Smooth muscle cell (in vitro differentiated cells): Measurements from ENCODE around the gene ADPRHL1. TPM values are rescaled to one million over a fixed set of nuclear protein-coding genes. Genes with fewer than 3 reads are reported as not detected.

Source experiments
- DNase-seq: peaks from one replicate; lab custom pipeline; 2025; ENCODE audit not compliant: unreplicated experiment; lab: John Stamatoyannopoulos, UW
- H2AFZ ChIP-seq: fragments of 200-600 bp; sonication (generic); 2 replicates; pipeline ENCODE4 v1.6.0; 2016; ENCODE audit warnings: antibody characterized with exemption, low read depth, mild to moderate bottlenecking
- H3F3A ChIP-seq: fragments of 200-600 bp; sonication (generic); 2 replicates; pipeline ENCODE4 v1.6.0; 2017; ENCODE audit warnings: antibody characterized with exemption, low read depth
- H3K27ac ChIP-seq: fragments of 200-600 bp; sonication (generic); 2 replicates; pipeline ENCODE4 v1.5.1; 2016; ENCODE audit warnings: low read depth, mild to moderate bottlenecking
- H3K27me3 ChIP-seq: fragments of 200-600 bp; sonication (generic); 2 replicates; pipeline ENCODE4 v1.6.1; 2016; ENCODE audit warnings: low read depth, mild to moderate bottlenecking
- H3K36me3 ChIP-seq: fragments of 200-600 bp; sonication (generic); 2 replicates; pipeline ENCODE4 v1.5.1; 2016; ENCODE audit warnings: low read depth
- H3K4me1 ChIP-seq: fragments of 200-600 bp; sonication (generic); 2 replicates; pipeline ENCODE4 v1.5.1; 2016; ENCODE audit warnings: low read depth
- H3K4me2 ChIP-seq: fragments of 200-600 bp; sonication (generic); 2 replicates; pipeline ENCODE4 v1.6.0; 2016; ENCODE audit warnings: mild to moderate bottlenecking
- H3K4me3 ChIP-seq: fragments of 200-600 bp; sonication (generic); 2 replicates; pipeline ENCODE4 v1.5.1; 2016; ENCODE audit warnings: mild to moderate bottlenecking
- H3K79me2 ChIP-seq: fragments of 200-600 bp; sonication (generic); 2 replicates; pipeline ENCODE4 v1.6.0; 2016; ENCODE audit warnings: low read depth, mild to moderate bottlenecking
- H3K9ac ChIP-seq: fragments of 200-600 bp; sonication (generic); 2 replicates; pipeline ENCODE4 v1.6.0; 2016; ENCODE audit warnings: low read depth
- H3K9me3 ChIP-seq: fragments of 200-600 bp; sonication (generic); replicated peaks from 2 replicates; pipeline ENCODE4 v1.5.1; 2016; ENCODE audit warnings: low read depth
- H4K20me1 ChIP-seq: fragments of 200-600 bp; sonication (generic); 2 replicates; pipeline ENCODE4 v1.6.0; 2016; ENCODE audit warnings: low read depth
- CTCF ChIP-seq: fragments of 200-600 bp; sonication (generic); IDR thresholded peaks from 2 replicates; pipeline ENCODE4 v1.5.1; 2017; ENCODE audit warnings: borderline replicate concordance, mild to moderate bottlenecking, antibody characterized with exemption; ENCODE audit not compliant: insufficient read depth, poor library complexity, severe bottlenecking
- WGBS: methylation state at CpG from one replicate; pipeline ENCODE4 v1.1.7; 2016; ENCODE audit warnings: low lambda C conversion rate; 5-methylcytosine and 5-hydroxymethylcytosine counted together
- polyA plus RNA-seq: library from polyadenylated mRNA; unstranded; fragments of >200 nt; fragmentation: Nextera tagmentation; extraction: Ambion mirVana; gene quantifications from 2 replicates; pipeline ENCODE4 v1.2.1, GENCODE V29; 2016
- total RNA-seq: library from RNA; depleted of rRNA; stranded (reverse); fragments of >200 nt; gene quantifications from 2 replicates; pipeline ENCODE4 v1.2.3, GENCODE V29; 2014

Gene ADPRHL1
- total and polyA plus RNA-seq, 2 experiments from 2014 or later, result 0.18 to 1.2 TPM

- no peak for TF ChIP-seq CTCF
- Histone ChIP-seq H3K4me1 (peaks cover 8% of the 10 kb centered on the region), H3K79me2 (no peaks in the 10 kb centered on the region), H2AFZ (no peak overlapping the region), H4K20me1 (no peaks in the 10 kb centered on the region), H3K9me3 (no peaks in the 10 kb centered on the region), H3F3A (no peaks in the 10 kb centered on the region), H3K4me2 (no peak overlapping the region), H3K27me3 (no peaks in the 10 kb centered on the region), H3K9ac (no peak overlapping the region), H3K36me3 (no peaks in the 10 kb centered on the region), H3K4me3 (no peak overlapping the region), H3K27ac (no peak overlapping the region)
- no peak for DNase-seq
- 79% methylated on average over 20 of the region's 20 CpGs for WGBS
Measured at GRCh38 chr13:113397608-113398425, 55.5 kb downstream of the ADPRHL1 start.

- no peak for DNase-seq
- no peak overlapping the region for H3K27ac ChIP-seq
- no peaks in the 10 kb centered on the region for H4K20me1 ChIP-seq
- peak overlapping the region; percentile 97 for H3K4me2 ChIP-seq
- WGBS, result 52% methylated on average over 12 of the region's 13 CpGs
- no peaks in the 10 kb centered on the region for H3K36me3 ChIP-seq
- TF ChIP-seq CTCF, result no peak
- no peaks in the 10 kb centered on the region for H3K79me2 ChIP-seq
- H3F3A ChIP-seq, result no peaks in the 10 kb centered on the region
- H3K4me3 ChIP-seq, result peak overlapping the region; percentile 93
- no peak overlapping the region for H3K9ac ChIP-seq
- no peaks in the 10 kb centered on the region for H3K27me3 ChIP-seq
- peaks cover 7% of the 10 kb centered on the region for H3K4me1 ChIP-seq
- H2AFZ ChIP-seq, result no peak overlapping the region
- no peaks in the 10 kb centered on the region for H3K9me3 ChIP-seq
Measured at GRCh38 chr13:113394339-113394640, 59.0 kb downstream of the ADPRHL1 start.

GRCh38 chr13:113393563-113394338 is 59.5 kb downstream of the ADPRHL1 start:
- DNase-seq, result peak; percentile 37
- TF ChIP-seq CTCF, result peak; percentile 95
- 12% methylated on average over 40 of the region's 63 CpGs for WGBS
- Histone ChIP-seq H3F3A (no peaks in the 10 kb centered on the region), H3K27me3 (no peaks in the 10 kb centered on the region), H3K27ac (no peak overlapping the region), H3K4me3 (peak overlapping the region; percentile 93), H3K4me2 (peak overlapping the region; percentile 97), H3K9ac (peak overlapping the region; percentile 62), H4K20me1 (no peaks in the 10 kb centered on the region), H2AFZ (peak overlapping the region; percentile 98), H3K9me3 (no peaks in the 10 kb centered on the region), H3K36me3 (no peaks in the 10 kb centered on the region), H3K79me2 (no peaks in the 10 kb centered on the region), H3K4me1 (peaks cover 1% of the 10 kb centered on the region)

- WGBS, result 93% methylated on average over 13 of the region's 13 CpGs
- no peaks in the 10 kb centered on the region for H3K9me3 ChIP-seq
- H3K36me3 ChIP-seq, result no peaks in the 10 kb centered on the region
- peak overlapping the region; percentile 98 for H2AFZ ChIP-seq
- H3K79me2 ChIP-seq, result no peaks in the 10 kb centered on the region
- no peaks in the 10 kb centered on the region for H3F3A ChIP-seq
- no peak overlapping the region for H3K9ac ChIP-seq
- no peaks in the 10 kb centered on the region for H3K27me3 ChIP-seq
- peak overlapping the region; percentile 93 for H3K4me3 ChIP-seq
- H3K27ac ChIP-seq, result no peak overlapping the region
- TF ChIP-seq CTCF, result no peak
- H4K20me1 ChIP-seq, result no peaks in the 10 kb centered on the region
- H3K4me2 ChIP-seq, result peak overlapping the region; percentile 97
- DNase-seq, result no peak
- H3K4me1 ChIP-seq, result no peaks in the 10 kb centered on the region
Measured at GRCh38 chr13:113393226-113393562, 60.1 kb downstream of the ADPRHL1 start.
